ENCODE measurements around the gene TMEM131.

DNA sequence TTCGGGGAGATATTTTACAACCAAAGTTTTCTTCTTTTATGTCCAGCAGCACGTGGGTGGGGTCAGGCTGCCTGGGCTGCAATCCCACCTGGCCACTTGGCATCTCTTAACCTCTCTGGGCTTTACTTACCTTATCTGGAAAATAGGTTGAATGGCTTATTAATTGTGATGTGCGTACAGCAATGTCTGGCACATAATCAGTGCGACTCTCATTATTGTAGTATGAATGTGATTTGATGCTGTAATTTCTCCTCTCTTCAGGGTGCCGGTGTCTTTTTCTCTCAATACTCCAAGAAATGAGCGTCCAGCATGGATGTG, 284.4 kb downstream of the TMEM131 start:
- TF ChIP-seq, protein P1, sequence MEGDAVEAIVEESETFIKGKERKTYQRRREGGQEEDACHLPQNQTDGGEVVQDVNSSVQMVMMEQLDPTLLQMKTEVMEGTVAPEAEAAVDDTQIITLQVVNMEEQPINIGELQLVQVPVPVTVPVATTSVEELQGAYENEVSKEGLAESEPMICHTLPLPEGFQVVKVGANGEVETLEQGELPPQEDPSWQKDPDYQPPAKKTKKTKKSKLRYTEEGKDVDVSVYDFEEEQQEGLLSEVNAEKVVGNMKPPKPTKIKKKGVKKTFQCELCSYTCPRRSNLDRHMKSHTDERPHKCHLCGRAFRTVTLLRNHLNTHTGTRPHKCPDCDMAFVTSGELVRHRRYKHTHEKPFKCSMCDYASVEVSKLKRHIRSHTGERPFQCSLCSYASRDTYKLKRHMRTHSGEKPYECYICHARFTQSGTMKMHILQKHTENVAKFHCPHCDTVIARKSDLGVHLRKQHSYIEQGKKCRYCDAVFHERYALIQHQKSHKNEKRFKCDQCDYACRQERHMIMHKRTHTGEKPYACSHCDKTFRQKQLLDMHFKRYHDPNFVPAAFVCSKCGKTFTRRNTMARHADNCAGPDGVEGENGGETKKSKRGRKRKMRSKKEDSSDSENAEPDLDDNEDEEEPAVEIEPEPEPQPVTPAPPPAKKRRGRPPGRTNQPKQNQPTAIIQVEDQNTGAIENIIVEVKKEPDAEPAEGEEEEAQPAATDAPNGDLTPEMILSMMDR (IDR thresholded peaks at IDR 0.05) = no peak
- TF ChIP-seq POLR2A (IDR thresholded peaks at IDR 0.05) = no peak

Measured in lower leg skin (tissue), 3 donors.